Globus pallidus (tissue), 1 donor: Measurements from ENCODE around the gene ADAMTS15.
A peak's percentile ranks its signal among the peaks of the same experiment; 100 is the strongest.

ENCODE experiments used
- DNase-seq: peaks from one replicate; pipeline ENCODE4 v3.0.0-alpha.2; 2015; ENCODE audit warnings: low spot score

The ADAMTS15 gene

DNA sequence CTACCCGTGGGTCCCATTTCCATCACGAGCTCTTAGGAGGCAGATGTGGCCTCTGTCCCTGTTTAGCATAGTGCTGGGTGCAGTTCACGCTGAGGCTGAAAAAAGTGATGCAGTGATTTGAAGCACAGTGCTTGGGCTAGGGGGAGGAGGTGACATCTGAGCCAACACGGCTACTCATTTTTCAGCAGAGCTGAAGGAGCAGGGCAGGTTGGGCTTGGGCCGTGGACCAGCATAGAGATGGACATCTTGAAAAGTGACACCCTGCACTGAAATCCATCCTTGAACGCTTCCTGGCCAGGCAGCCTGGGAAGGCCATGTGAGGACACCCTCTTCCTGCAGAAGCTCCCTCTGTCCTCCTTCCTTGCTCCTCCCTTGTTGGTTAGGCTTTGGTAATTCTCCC lies 66.4 kb downstream of the ADAMTS15 start:
- no peak for DNase-seq

DNA sequence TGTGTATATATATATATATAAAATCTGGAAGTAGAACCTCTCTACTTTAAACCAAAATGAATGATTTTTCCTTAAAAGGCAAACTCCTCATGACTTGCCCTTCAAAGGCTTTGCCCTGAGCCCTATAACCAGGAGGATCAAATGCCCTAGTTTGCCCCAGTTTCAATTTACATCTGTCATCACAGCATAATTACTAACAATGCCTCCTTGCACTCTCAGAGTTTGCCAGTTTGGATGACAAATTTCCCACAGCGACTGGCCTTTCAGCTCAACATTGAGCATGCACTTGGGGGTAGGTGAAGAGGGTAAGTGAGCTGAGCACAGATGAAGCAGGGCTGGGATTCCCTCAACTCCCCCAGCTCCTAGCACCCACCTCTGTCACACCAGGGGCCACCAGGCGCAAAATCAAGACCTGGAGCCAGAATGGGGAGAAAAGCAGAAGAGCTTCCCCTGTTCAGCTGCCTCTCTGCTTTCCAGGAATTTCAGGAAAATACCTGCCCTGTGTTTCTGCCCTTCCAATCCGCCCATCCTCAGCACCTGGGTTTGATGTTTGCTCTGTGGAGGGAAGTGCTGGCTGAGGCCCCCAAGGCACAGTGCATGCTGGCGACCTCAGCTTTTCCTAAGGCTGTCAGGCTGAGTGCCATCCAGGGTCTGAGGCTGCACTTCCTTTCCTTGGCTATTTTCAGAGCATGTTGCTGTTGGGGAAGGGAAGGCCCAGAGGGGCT lies 67.5 kb downstream of the ADAMTS15 start:
- DNase-seq, result no peak

DNA sequence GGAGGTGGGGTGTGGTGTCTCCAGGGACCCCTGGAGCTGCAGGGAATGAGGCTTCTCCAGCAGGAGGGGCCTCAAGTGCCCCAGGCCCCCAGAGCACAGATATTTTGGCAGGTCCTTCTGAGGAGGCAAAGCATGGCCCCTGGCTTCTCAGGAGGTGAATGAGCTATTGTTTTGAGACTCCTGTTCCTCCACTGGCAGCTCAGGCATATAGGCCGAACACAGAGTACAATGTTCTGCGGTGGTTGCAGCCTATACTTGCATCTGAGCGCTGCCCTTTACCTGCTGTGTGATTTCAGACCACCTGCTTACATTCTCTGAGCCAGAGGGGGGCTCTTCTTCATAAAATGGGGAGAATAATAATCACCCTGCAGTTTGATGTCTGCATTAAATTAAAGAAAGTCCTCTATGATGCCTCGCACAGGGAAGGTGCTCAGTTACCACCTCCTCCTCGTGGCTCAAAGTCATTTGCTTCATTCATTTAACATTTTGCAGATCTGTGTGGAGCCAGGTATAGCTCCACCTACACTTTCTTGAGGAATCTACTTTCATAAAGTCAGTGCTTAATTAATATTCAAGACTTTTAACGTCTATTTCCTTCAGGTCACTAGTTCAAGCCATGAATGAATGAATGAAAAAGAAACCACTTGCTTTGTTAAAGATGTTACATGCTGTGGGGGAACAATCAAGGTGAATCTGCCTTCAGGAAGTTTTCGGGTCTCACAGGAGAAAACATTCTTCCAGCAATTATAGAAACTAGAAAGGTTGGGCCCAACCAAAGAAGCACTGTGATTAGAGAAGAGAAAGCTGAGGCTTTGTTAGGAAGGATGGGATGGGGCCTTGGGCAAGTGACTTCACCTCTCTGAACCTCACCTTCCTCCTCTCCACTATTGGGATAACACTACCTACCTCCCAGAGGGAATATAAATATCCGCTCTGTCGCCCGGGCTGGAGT lies 68.4 kb downstream of the ADAMTS15 start:
- DNase-seq, result no peak

DNA sequence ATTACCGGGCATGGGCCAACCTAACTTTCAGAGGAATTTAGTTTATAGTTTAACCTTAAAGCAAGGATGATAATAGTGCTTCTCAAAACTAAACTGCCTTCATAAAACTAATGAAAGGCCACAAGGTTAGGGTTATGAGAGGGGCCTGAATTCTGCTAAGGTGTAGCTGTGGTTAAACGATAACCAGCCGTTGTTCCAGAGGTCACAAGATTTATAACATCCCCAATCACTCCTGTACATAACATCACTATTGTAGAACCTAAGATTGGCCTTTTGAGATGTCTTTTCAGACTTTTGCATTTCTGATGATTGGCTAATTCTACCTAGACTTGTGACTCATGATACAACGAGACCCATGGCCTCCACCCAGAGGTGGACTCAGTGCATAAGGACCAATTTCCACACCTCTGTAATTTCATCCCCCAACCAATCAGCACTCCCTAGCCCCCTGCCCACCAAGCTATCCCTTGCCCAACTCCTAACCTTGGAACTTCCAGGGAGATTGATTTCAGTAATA lies 69.8 kb downstream of the ADAMTS15 start:
- no peak for DNase-seq

DNA sequence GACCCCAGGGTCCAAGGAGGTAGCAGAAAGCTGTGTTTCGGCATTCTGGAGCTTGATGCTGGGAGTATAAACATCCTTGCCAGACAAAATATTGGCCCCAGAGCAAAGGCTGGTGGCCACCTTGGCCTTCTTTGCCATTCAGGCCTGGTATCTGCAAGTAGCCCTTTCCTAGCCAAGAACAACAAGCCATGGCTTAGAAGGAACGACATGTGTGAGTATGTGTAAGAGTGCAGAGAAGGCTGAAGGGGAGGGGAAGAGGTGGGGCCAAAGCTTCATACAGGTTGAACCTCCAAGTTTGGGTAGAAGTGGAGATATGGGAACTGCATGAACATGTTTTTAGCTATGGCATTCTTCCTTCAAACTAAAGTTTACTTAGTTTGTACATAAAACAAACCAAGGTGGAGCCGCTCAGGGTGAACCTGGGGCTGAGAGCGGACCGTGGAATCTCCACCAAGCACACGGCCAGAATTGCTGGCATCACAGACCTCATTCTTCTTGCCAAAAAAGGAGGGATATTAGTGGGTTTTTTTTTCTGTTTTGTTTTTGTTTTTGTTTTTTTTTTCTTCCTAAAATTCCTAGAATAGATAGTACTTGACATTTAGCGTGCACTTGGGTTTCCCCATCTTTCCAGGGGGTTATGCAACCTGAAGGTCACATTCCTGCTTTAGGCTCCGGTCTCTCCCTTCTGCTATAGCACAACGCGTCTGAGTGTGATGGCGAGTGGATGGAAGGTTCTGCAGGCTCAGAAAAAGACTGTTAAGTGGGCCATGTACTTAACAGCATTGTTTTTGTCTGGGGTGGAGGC lies 70.9 kb downstream of the ADAMTS15 start:
- DNase-seq, result no peak

DNA sequence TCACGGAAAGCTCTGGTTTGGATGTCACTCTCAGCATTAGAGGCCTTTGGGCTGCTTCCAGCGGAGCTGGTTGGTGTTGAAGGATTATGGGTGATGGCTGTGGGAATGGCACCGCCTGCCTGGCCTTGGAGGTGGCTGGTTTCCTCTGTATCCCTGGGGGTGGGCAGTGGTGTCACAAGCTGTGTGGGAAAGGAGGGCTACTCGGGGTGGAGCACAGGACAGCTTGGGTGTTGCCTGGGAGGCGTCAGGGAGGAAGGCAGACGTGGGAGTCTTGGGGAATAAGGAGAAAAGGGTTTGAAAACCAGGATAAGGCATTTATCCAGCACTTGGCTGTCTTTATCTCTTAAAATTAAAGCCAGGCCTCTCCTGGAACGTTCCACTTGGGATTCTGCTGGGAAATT lies 71.8 kb downstream of the ADAMTS15 start:
- no peak for DNase-seq

DNA sequence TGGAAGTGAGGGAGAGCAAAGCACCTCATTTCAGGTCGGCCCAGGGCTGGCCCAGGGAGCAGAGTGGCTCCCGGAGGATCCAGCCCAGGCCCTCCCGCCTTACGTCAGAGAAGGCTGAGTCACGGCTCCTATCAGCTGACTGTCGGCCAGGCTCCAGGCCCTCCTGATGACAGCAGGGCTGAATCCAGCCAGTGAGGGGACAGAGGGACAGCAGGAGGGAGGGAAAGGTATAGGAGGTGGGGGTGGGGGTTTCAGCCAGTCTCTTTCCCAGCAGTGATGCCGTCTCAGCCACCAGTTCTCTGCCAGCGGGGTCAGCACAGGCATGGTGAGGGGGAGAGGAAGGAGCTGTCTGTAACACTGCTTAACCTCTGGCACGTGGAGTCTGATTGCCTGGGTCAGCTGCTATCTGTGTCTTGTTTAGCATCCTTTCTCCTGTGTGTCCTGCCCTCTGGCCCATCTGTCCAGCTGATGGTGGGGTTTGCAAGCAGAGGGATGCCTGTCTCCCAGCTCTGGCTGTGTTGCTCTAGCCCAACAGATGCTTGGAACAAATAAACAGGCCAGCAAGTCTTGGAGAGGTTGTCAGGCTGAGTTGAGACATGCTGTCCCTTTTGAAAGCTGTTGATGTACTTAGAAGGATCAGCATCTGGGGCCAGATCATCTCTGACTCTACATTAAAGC lies 74.0 kb downstream of the ADAMTS15 start:
- peak; percentile 61 for DNase-seq

DNA sequence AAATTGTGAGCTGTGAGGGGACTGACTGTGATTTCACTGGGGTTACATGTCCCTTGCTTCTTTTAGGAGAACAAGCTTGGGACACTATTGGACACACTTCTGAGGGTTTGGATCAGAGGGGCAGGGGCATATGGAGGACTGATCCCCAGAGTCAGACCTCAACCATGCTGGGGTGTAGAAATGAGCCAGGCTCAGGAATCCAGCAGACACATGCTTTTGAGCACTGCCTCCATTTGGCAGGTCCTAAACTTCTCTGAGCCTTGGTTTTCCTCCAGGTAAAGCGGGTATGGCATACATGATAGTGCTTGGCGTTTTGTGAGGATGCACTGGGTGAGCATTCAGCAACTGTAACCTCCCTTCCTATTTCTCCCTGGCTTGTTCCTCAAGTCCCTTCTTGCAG lies 74.7 kb downstream of the ADAMTS15 start:
- no peak for DNase-seq

DNA sequence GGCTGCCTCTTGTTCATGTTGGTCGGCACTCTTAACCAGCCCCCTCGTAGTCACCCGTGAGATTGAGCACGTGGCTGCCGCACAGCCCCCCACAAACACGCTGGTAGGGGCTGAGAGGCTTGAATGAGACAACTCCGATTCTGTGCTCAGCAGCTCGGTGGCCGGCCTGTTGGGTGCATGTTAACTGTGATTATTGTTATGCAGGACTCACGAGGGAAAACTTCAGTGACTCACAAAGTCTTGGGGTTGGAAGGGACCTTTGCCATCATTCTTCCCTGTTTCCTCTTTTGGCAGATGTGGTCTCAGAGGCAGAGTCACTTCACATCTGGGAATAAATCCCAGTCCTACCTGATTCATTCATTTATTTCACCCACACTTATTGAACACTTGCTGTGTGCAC lies 75.2 kb downstream of the ADAMTS15 start:
- DNase-seq, result no peak

DNA sequence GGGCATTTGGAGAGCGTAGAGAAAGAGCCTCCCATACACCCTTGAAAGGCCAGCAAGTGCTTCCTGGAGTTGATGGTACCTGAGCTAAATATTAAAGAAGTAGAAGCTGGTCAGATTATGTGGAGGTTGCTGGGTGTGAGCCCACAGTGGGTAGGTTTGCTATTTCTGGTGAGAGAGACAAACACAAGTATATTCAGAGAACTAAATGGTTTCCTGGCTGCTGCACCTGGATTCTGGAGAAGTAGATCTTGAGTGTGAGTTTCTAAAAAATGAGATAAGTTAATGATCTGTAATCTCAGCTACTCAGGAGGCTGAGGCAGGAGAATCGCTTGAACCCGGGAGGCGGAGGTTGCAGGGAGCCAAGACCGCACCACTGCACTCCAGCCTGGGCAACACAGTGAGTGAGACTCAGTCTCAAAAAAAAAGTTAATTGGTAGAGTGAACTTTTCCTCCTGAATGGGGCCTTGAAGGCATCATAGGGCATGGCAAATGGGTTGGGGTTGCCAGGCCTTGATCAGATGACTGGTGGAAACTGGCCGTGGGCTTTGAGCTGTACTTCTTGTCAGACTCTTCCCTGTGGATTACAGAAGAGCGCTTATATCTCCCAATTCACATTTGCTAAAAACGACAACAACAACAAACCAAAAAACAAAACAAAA lies 75.8 kb downstream of the ADAMTS15 start:
- DNase-seq, result no peak

DNA sequence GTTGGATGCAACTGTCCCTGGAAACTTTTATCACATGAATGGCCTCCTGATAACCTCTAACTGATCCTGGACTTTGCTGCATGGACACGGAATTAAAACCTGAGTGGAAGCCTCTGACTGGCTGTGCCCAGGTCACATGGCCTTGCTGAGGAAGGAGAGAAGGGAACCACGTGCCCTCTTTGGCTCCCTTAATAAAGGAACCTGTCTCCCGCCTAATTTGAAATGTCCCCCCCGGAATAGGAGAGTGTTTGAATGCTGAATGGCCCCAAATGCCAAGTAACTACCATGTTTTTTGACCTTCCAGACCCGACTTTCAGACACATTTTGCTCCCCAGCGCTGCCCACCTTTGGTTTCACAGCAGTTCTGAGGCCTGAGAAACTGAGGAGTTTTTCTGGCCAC lies 76.9 kb downstream of the ADAMTS15 start:
- no peak for DNase-seq
